Liver (tissue), 9 donors: ENCODE data around the gene NR5A1. TPM values are rescaled to one million over a fixed set of nuclear protein-coding genes. Genes with fewer than 3 reads are reported as not detected.

Source experiments
- DNase-seq: peaks from one replicate; pipeline ENCODE4 v3.0.0-alpha.2; 2017; ENCODE audit warnings: low spot score
- H3K27ac ChIP-seq, 2 donors: one replicate each; pipeline ENCODE4 v1.7.0; 2013; ENCODE audit warnings: inconsistent platforms in 2 of 2, low read length in 2 of 2, control low read depth in 1 of 2, low read depth in 1 of 2, mild to moderate bottlenecking in 1 of 2
- H3K27me3 ChIP-seq, 4 donors: one replicate each; pipeline versions ENCODE4 v1.6.1 to v1.7.0; 2013; ENCODE audit warnings: low read length in 3 of 4, inconsistent platforms in 1 of 4, mild to moderate bottlenecking in 1 of 4, moderate library complexity in 1 of 4; ENCODE audit not compliant: control insufficient read depth in 4 of 4, insufficient read depth in 4 of 4
- H3K36me3 ChIP-seq, 4 donors: one replicate each; pipeline versions ENCODE4 v1.6.1 to v1.7.0; 2013; ENCODE audit warnings: low read length in 3 of 4, mild to moderate bottlenecking in 3 of 4, low read depth in 1 of 4, moderate library complexity in 1 of 4; ENCODE audit not compliant: control insufficient read depth in 4 of 4, insufficient read depth in 3 of 4
- H3K4me1 ChIP-seq, 4 donors: one replicate each; pipeline versions ENCODE4 v1.6.1 to v1.7.0; 2013; ENCODE audit warnings: low read length in 3 of 4, mild to moderate bottlenecking in 3 of 4, moderate library complexity in 1 of 4; ENCODE audit not compliant: control insufficient read depth in 4 of 4, insufficient read depth in 4 of 4
- H3K4me3 ChIP-seq, 3 donors: one replicate each; pipeline versions ENCODE4 v1.6.1 to v1.7.0; 2013; ENCODE audit warnings: low read length in 3 of 3, control low read depth in 1 of 3, low read depth in 1 of 3, mild to moderate bottlenecking in 1 of 3
- H3K9ac ChIP-seq, 2 donors: one replicate each; pipeline ENCODE4 v1.7.0; 2013; ENCODE audit warnings: low read length in 2 of 2, mild to moderate bottlenecking in 2 of 2, moderate library complexity in 2 of 2, control low read depth in 1 of 2, low read depth in 1 of 2
- H3K9me3 ChIP-seq, 4 donors: one replicate each; pipeline versions ENCODE4 v1.6.1 to v1.7.0; 2013; ENCODE audit warnings: low read length in 3 of 4; ENCODE audit not compliant: control insufficient read depth in 4 of 4
- CTCF ChIP-seq: fragments of 150-350 bp; IDR thresholded peaks from 2 replicates; pipeline ENCODE4 v1.5.1; 2017; ENCODE audit warnings: improper control_type of control experiment, low read depth, low read length; ENCODE audit not compliant: missing input control
- EGR1 ChIP-seq, 2 donors: IDR thresholded peaks; 2 replicates each; pipeline ENCODE4 v1.6.1; 2016 to 2018; ENCODE audit warnings: antibody characterized with exemption in 2 of 2, low read depth in 2 of 2
- FOXA1 ChIP-seq: IDR thresholded peaks from 2 replicates; pipeline ENCODE4 v1.6.1; 2016; ENCODE audit warnings: antibody characterized with exemption
- FOXA2 ChIP-seq: IDR thresholded peaks from 2 replicates; pipeline ENCODE4 v1.6.1; 2016; ENCODE audit warnings: antibody characterized with exemption
- GABPA ChIP-seq, 2 donors: IDR thresholded peaks in 1 of 2; conservative IDR thresholded peaks in 1 of 2; 2 replicates each; pipeline ENCODE4 v1.6.1; 2016; ENCODE audit warnings: antibody characterized with exemption in 2 of 2, mild to moderate bottlenecking in 1 of 2, moderate library complexity in 1 of 2
- HNF4G ChIP-seq: IDR thresholded peaks from 2 replicates; pipeline ENCODE4 v1.6.1; 2016; ENCODE audit warnings: antibody characterized with exemption
- JUND ChIP-seq, 2 donors: IDR thresholded peaks; 2 replicates each; pipeline ENCODE4 v1.6.1; 2016; ENCODE audit warnings: antibody characterized with exemption in 2 of 2
- NR2F2 ChIP-seq: IDR thresholded peaks from 2 replicates; pipeline ENCODE4 v1.6.1; 2016; ENCODE audit warnings: antibody characterized with exemption
- RAD21 ChIP-seq, 2 donors: IDR thresholded peaks; 2 replicates each; pipeline ENCODE4 v1.6.1; 2016; ENCODE audit warnings: antibody characterized with exemption in 2 of 2, mild to moderate bottlenecking in 2 of 2
- SP1 ChIP-seq: IDR thresholded peaks from 2 replicates; pipeline ENCODE4 v1.6.1; 2018; ENCODE audit warnings: antibody characterized with exemption, mild to moderate bottlenecking
- YY1 ChIP-seq: IDR thresholded peaks from 2 replicates; pipeline ENCODE4 v1.6.1; 2016; ENCODE audit warnings: antibody characterized with exemption, mild to moderate bottlenecking
- WGBS: extraction: QIAGEN DNeasy Blood & Tissue Kit; methylation state at CpG from one replicate; pipeline ENCODE4 v1.1.7; 2013; 5-methylcytosine and 5-hydroxymethylcytosine counted together
- polyA plus RNA-seq, 2 donors: library from polyadenylated mRNA; stranded (reverse) in 1 of 2; unstranded in 1 of 2; fragments of 200-250 nt in 1 of 2; fragments of >200 nt in 1 of 2; fragmentation: Nextera tagmentation in 1 of 2; extraction: Ambion mirVana in 1 of 2; gene quantifications; one replicate each; pipeline versions ENCODE4 v1.2.1 to v1.2.3, GENCODE V29; 2013 to 2015
- total RNA-seq, 2 donors: library from RNA; depleted of rRNA; stranded (reverse); fragments of >200 nt; gene quantifications; one replicate each; pipeline ENCODE4 v1.2.3, GENCODE V29; 2014
- TF ChIP-seq, protein P1 (sequence below): IDR thresholded peaks from 2 replicates; pipeline ENCODE4 v1.6.1; 2016; ENCODE audit warnings: antibody characterized with exemption
- TF ChIP-seq, protein P2 (sequence below): IDR thresholded peaks from 2 replicates; pipeline ENCODE4 v1.6.1; 2016; ENCODE audit warnings: antibody characterized with exemption, mild to moderate bottlenecking
- TF ChIP-seq, protein P3 (sequence below): IDR thresholded peaks from 2 replicates; pipeline ENCODE4 v1.6.1; 2016; ENCODE audit warnings: antibody characterized with exemption
- donor health status: healthy.
- donor health status: healthy.
- donor health status: healthy.
- donor health status: healthy.
- donor health status: healthy.

NR5A1 gene
- total and polyA plus RNA-seq, 4 donors = not detected

DNA sequence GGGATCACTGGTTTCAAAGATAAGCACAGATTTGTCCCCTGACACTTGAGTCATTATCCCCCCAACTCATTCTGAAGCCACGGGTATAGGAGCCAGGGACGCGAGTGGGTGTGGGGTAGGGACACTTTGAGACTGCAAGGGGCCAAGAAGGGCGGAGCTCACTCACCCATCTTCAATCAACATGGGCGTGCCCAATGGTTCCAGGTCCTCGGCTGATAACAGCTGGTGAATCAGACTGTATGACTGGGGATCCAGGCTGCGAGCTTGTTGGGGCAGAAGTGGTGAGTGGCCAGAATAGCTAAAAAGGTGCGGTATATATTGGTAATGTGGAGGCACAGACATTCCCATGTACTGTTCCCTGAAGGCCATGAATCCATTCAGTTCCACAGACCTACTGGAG lies 30.7 kb upstream of the NR5A1 start:
- H3K4me3 ChIP-seq = no peak overlapping the region
- peaks cover 2 to 20% (median 5%) of the 10 kb centered on the region in 4 donors for H3K36me3 ChIP-seq
- no peaks in the 10 kb centered on the region for H3K9me3 ChIP-seq
- 92% methylated on average over 8 of the region's 8 CpGs for WGBS
- peak; percentile 39 for DNase-seq
- TF ChIP-seq YY1 = no peak
- TF ChIP-seq SP1 = no peak
- TF ChIP-seq NR2F2 = no peak
- TF ChIP-seq HNF4G = no peak
- TF ChIP-seq, protein P1, sequence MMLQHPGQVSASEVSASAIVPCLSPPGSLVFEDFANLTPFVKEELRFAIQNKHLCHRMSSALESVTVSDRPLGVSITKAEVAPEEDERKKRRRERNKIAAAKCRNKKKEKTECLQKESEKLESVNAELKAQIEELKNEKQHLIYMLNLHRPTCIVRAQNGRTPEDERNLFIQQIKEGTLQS = no peak
- TF ChIP-seq FOXA1 = no peak
- no peak for TF ChIP-seq GABPA (IDR thresholded peaks at IDR 0.05 in 1 of 2, conservative IDR thresholded peaks at IDR 0.05 in 1 of 2)
- no peak for TF ChIP-seq FOXA2
- no peaks in the 10 kb centered on the region for H3K4me1 ChIP-seq
- no peaks in the 10 kb centered on the region for H3K27me3 ChIP-seq
- no peak overlapping the region for H3K27ac ChIP-seq
- H3K9ac ChIP-seq = no peak overlapping the region

- no peaks in the 10 kb centered on the region for H3K27me3 ChIP-seq
- no peak for DNase-seq
- no peak overlapping the region for H3K27ac ChIP-seq
- no peaks in the 10 kb centered on the region for H3K4me1 ChIP-seq
- no peaks in the 10 kb centered on the region for H3K9me3 ChIP-seq
- no peak overlapping the region for H3K4me3 ChIP-seq
- WGBS = 94% methylated on average over 10 of the region's 10 CpGs
- H3K36me3 ChIP-seq = peaks cover 3 to 22% (median 5%) of the 10 kb centered on the region in 4 donors
- TF ChIP-seq YY1 = no peak
- TF ChIP-seq, protein P2, sequence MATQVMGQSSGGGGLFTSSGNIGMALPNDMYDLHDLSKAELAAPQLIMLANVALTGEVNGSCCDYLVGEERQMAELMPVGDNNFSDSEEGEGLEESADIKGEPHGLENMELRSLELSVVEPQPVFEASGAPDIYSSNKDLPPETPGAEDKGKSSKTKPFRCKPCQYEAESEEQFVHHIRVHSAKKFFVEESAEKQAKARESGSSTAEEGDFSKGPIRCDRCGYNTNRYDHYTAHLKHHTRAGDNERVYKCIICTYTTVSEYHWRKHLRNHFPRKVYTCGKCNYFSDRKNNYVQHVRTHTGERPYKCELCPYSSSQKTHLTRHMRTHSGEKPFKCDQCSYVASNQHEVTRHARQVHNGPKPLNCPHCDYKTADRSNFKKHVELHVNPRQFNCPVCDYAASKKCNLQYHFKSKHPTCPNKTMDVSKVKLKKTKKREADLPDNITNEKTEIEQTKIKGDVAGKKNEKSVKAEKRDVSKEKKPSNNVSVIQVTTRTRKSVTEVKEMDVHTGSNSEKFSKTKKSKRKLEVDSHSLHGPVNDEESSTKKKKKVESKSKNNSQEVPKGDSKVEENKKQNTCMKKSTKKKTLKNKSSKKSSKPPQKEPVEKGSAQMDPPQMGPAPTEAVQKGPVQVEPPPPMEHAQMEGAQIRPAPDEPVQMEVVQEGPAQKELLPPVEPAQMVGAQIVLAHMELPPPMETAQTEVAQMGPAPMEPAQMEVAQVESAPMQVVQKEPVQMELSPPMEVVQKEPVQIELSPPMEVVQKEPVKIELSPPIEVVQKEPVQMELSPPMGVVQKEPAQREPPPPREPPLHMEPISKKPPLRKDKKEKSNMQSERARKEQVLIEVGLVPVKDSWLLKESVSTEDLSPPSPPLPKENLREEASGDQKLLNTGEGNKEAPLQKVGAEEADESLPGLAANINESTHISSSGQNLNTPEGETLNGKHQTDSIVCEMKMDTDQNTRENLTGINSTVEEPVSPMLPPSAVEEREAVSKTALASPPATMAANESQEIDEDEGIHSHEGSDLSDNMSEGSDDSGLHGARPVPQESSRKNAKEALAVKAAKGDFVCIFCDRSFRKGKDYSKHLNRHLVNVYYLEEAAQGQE = no peak
- TF ChIP-seq, protein P3, sequence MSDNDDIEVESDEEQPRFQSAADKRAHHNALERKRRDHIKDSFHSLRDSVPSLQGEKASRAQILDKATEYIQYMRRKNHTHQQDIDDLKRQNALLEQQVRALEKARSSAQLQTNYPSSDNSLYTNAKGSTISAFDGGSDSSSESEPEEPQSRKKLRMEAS = no peak
- no peak for TF ChIP-seq RAD21 (IDR thresholded peaks at IDR 0.05)
- no peak for TF ChIP-seq SP1
- TF ChIP-seq EGR1 (IDR thresholded peaks at IDR 0.05; ENCODE audit: low read depth in 2 of 2) = no peak
- TF ChIP-seq HNF4G = no peak
- TF ChIP-seq JUND (IDR thresholded peaks at IDR 0.05) = no peak
- TF ChIP-seq FOXA1 = no peak
- no peak for TF ChIP-seq GABPA (IDR thresholded peaks at IDR 0.05 in 1 of 2, conservative IDR thresholded peaks at IDR 0.05 in 1 of 2)
- TF ChIP-seq FOXA2 = no peak
- TF ChIP-seq NR2F2 = no peak
- TF ChIP-seq CTCF = no peak
- H3K9ac ChIP-seq = no peak overlapping the region
Measured at GRCh38 chr9:124535846-124536245, 28.6 kb upstream of the NR5A1 start.
